ENCODE data around the gene CDK5RAP3.
A peak's percentile ranks its signal among the peaks of the same experiment; 100 is the strongest.

Gene CDK5RAP3

GRCh38 chr17:47949197-47949759, 21.6 kb upstream of the CDK5RAP3 start:
- H3K4me3 ChIP-seq (ENCODE audit: low read depth, low read length) = no peak overlapping the region
- peak; percentile 92 for TF ChIP-seq CTCF (IDR thresholded peaks at IDR 0.05; ENCODE audit: borderline replicate concordance, insufficient read depth, low read depth, low read length)

GRCh38 chr17:47949946-47950345, 21.0 kb upstream of the CDK5RAP3 start:
- TF ChIP-seq CTCF (IDR thresholded peaks at IDR 0.05; ENCODE audit: borderline replicate concordance, insufficient read depth, low read depth, low read length) = no peak
- H3K4me3 ChIP-seq (ENCODE audit: low read depth, low read length) = no peak overlapping the region

- H3K4me3 ChIP-seq (ENCODE audit: low read depth, low read length) = no peak overlapping the region
- no peak for TF ChIP-seq CTCF (IDR thresholded peaks at IDR 0.05; ENCODE audit: borderline replicate concordance, insufficient read depth, low read depth, low read length)
These were observed 20.5 kb upstream of the CDK5RAP3 start for GRCh38 chr17:47950448-47950847.

GRCh38 chr17:47952171-47953021, 18.5 kb upstream of the CDK5RAP3 start:
- H3K4me3 ChIP-seq (ENCODE audit: low read depth, low read length) = no peak overlapping the region
- no peak for TF ChIP-seq CTCF (IDR thresholded peaks at IDR 0.05; ENCODE audit: borderline replicate concordance, insufficient read depth, low read depth, low read length)

GRCh38 chr17:47953909-47954308, 17.0 kb upstream of the CDK5RAP3 start:
- H3K4me3 ChIP-seq (ENCODE audit: low read depth, low read length) = no peak overlapping the region
- no peak for TF ChIP-seq CTCF (IDR thresholded peaks at IDR 0.05; ENCODE audit: borderline replicate concordance, insufficient read depth, low read depth, low read length)

GRCh38 chr17:47955497-47956461, 15.1 kb upstream of the CDK5RAP3 start:
- no peak for TF ChIP-seq CTCF (IDR thresholded peaks at IDR 0.05; ENCODE audit: borderline replicate concordance, insufficient read depth, low read depth, low read length)
- no peak overlapping the region for H3K4me3 ChIP-seq (ENCODE audit: low read depth, low read length)
